Stimulated activated CD4-positive, alpha-beta T cell treated with anti-CD3 and anti-CD28 coated beads, Interleukin-4, amount 100 ng/mL, for 24 hours (primary cell): ENCODE results near the gene KRTCAP3.
"Not testable (repeated sequence)": the region's sequence is repeated elsewhere in the genome, so short reads cannot be mapped to it uniquely, and the experiment has no call there.

ENCODE experiments used
- DNase-seq: peaks from one replicate; pipeline ENCODE4 v3.0.0-alpha.2; 2020

The KRTCAP3 gene, protein sequence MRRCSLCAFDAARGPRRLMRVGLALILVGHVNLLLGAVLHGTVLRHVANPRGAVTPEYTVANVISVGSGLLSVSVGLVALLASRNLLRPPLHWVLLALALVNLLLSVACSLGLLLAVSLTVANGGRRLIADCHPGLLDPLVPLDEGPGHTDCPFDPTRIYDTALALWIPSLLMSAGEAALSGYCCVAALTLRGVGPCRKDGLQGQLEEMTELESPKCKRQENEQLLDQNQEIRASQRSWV

GRCh38 chr2:27441958-27442919, at the start of gene KRTCAP3:
TSS of gene KRTCAP3 (plus strand) at chr2:27442381. CDS start at chr2:27442413, 32 bp downstream.
- DNase-seq: peak; percentile 41

DNA sequence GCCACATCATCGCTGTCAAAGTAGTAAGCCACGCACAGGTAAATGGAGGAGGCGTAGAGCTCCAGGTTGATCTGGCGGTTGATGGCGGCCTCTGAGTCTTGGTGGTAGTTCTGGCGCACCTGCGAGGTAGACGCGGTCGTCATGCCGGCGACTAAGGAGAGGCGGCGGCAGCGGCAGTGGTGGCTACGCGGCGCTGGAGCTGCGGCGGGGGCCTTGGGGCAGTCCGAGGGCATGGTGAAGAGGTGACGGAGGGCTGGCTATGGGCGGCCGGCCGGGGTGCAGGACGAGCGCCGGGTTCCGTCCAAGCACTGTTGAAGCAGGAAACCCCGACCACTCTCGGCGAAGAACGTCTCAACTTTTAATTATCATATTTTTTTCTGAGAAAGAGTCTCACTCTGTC, 49.0 kb upstream of the KRTCAP3 start:
- no peak for DNase-seq

DNA sequence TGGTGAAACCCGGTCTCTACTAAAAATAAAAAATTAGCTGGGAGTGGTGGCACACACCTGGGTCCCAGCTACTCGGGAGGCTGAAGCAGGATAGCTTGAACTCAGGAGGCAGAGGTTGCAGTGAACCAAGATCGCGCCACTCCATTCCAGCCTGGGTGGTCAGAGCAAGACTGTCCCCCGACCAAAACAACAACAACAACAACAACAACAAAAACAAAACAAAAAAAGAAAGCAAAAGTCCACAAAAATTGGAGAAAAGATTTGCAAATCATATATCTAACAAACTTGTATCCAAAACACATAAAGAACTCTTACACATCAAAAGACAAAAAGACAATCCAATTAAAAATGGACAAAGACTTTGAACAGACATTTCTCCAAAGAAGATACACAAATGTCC, 43.2 kb upstream of the KRTCAP3 start:
- DNase-seq: no peak

DNA sequence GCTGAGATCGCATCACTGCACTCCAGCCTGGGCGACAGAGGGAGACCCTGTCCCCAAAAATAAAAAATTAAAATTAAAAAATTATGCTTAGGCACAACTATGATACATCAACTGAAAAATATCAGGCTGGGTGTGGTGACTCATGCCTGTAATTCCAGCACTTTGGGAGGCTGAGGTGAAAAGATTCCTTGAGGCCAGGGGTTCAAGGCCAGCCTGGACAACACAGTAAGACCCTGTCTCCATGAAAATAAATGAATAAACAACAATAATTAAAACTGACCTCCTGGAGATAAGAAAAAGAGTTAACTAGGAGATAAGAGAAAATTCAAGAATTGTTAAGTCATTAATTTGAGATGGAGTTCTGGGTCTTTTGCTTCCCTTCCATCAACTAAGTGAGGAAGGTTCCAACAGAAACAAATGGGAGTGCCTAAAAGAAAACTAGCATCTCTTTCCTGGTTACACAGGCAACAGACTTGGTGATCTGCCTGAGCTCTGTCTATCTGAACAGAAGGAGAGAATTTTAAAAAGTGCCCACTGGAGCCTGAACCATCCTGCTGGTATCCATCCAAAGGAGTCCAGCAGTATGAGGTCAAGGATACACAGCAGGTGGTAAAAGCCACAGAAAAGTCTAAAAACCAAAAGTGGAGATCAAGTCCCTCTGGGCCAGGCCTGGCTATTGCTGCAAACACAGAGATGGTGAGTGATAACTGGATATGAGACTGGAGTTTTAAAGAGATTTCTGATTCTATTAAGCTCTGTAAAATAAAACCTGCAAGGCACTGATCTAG, 41.6 kb upstream of the KRTCAP3 start:
- DNase-seq: no peak

DNA sequence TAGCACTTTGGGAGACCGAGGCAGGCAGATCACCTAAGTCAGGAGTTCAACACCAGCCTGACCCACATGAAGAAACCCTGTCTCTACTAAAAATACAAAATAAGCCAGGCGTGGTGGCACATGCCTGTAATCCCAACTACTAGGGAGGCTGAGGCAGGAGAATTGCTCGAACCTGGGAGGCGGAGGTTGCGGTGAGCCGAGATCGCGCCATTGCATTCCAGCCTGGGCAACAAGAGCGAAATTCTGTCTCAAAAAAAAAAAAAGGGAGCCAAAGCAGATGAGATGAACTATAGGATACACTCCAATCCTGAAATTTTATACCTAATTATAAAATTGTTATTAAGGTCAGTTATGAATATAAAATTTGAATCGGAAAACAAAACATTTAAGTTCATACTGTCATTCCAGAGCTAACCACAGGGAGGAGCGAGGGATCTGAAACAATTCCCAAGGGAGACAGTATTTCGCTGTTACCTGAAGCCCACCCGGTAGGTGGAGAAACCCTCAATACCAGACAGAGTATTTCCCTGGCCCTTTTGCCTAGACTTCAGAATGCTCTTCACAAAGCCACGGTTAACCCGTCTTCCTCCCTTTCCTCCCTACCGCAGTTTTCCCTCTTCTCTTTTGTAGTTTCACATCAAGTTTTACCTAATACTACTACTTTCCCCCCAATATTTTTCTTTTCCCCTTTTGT, 34.2 kb upstream of the KRTCAP3 start:
- no peak for DNase-seq

- DNase-seq: peak; percentile 30
Observed at GRCh38 chr2:27408601-27409320, 33.4 kb upstream of the KRTCAP3 start.

DNA sequence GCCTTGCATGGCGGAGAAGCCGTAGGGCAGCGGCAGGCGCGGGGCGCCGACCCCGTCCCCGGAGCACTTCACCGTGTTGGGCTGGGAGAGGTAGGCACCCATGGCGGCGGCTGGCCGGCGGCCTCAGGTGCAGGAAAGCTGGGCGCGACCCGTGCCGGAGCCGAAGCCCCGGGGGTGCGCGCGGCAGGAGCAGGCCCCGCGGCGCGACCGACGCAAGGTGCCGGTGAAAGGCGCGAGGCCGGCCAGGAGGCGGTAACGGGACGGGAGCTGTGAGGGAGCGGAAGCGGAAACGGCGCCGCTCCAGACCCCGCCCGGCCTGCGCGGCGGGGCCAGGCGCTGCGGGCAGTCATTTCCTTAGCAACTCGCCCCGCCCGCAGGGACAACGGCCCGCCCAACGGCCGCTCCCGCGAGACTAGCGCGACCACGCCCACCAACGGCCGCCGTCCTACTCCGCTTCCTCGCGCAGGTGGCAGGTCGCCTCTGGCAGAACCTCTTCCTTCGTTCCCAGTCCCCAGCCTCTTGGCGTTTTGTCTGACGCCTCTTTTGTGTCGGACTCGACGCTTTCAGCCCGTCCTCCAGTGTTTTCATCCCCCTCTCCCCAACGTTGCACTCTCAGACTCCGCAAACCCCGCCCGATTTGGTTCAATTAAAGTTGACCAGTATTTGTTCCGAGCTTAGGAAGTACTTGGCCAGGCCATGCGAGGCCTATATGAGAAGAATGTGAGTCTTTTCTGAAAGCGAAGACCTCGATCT, 32.7 kb upstream of the KRTCAP3 start, which contains the start of gene PPM1G:
PPM1G (minus strand) TSS at position 271 of the 753 bp plus-strand sequence; CDS start at position 102, 169 bp downstream.
- DNase-seq: peak; percentile 97

DNA sequence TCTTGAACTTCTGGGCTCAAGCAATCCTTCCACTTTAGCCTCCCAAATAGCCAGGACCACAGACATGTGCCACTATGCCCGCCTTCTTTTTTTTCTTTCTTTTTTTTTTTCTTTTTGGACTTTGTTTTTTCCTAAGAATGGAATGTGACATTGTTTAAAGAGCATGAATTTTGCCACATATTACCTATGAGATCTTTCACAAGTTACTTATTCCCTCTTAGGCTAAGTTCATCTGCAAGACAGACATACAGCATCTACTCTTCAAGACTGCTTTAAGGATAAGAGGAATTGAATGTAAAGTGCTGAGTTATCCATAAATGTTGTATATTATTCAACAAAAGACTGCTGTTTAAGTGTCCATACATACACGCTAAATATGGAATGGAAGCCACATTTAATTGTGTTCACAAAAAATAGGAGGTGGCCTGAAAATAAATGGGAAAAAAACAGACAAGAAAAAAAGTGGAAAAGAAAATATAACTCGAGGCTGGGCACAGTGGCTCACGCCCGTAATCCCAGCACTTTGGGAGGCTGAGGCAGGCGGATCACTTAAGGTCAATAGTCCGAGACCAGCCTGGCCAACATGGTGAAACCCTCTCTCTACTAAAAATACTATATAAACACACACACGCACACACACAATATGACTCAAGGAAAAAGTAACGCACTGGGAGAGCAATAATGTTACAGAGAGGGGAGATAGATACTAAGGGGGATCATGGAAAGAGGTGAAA, 29.6 kb upstream of the KRTCAP3 start:
- DNase-seq: no peak

GRCh38 chr2:27416151-27416550, 26.0 kb upstream of the KRTCAP3 start:
- DNase-seq: no peak

GRCh38 chr2:27420996-27421395, 21.2 kb upstream of the KRTCAP3 start:
- no peak for DNase-seq

DNA sequence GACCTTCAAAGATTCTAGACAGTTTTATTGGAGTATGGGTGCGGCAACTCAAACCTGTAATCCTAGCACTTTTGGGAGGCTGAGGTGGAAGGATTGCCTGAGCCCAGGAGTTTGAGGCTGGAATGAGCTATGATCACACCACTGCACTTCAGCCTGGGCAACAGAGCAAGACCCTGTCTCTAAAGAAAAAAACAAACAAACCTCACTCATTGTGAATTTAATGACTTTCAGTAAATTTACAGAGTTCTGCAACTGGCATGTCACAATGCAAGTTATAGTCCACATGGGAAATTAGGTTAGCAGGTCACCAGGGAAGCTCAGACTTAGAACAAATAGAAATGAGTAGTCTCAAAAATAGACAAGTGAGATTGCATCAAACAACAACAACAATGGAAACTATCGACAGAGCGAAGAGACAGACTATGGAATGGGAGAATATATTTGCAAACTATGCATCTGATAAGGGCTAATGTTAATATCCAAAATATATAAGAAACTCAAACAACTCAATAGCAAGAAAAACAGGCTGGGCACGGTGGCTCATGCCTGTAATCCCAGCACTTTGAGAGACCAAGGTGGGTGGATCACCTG, 20.4 kb upstream of the KRTCAP3 start:
- DNase-seq: no peak

GRCh38 chr2:27422958-27423357, 19.2 kb upstream of the KRTCAP3 start:
- DNase-seq: no peak

GRCh38 chr2:27425039-27425438, 17.1 kb upstream of the KRTCAP3 start:
- not testable (repeated sequence) for DNase-seq

GRCh38 chr2:27427863-27428212, 14.3 kb upstream of the KRTCAP3 start:
- no peak for DNase-seq

DNA sequence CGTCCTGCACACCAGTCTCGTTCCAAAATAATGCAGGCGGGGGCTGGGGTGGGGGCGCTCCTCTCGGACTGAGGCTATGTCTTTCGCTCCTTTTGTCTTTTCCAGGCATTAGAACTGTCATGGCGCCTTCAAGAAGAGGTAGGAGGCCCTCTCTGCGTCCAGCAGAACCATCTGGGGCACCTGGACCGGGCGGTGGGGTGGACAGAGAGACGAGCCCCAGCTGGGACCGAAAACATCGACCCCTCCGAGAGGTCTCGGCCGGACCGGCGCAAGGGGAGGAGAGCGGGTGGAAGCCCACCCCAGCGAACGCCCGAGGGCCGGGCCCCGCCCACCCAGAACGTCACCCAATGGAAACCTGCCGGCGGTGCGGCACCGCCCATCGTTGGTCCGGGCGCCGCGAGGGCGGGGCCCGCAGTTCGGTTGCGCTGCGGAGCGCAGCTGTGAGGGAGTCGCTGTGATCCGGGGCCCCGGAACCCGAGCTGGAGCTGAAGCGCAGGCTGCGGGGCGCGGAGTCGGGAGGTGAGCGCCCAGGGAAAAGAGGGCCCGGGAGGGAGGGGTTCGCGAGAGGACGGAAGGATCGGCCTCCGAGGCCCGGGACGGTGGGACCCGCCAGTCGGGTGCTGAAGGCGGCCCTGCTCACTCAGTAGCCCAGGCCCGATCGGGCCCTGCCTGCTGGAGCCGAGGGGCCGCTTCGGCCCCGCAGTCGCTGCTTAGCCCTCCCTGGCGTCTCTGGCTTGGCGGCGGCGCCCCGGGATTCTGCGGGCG, 13.8 kb upstream of the KRTCAP3 start, which contains the start of gene NRBP1:
NRBP1 (plus strand) TSS at position 419 of the 765 bp plus-strand sequence. CDS start 4,643 bp downstream, outside the sequence.
- peak; percentile 93 for DNase-seq

GRCh38 chr2:27428978-27429541, 13.1 kb upstream of the KRTCAP3 start:
- DNase-seq: peak; percentile 70

DNA sequence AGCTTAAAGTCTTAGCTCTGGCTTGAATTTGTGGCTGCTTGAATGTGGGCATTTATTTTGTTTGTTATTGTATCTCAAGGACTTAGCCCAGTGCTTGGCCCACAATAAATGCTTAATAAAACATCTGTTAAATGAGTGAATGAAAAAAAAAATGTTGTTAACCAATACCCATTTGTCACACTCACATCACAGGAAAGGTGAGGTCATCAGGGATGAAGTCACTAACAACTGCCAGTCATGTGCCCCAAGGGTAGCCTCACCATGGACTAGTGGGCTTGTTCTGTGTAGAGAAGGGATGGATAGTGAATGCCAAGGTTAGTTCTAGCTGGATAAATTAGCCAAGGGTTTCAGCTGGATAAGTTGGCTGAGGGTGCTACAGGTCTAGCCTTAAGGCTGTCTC, 10.8 kb upstream of the KRTCAP3 start:
- DNase-seq: peak; percentile 46

DNA sequence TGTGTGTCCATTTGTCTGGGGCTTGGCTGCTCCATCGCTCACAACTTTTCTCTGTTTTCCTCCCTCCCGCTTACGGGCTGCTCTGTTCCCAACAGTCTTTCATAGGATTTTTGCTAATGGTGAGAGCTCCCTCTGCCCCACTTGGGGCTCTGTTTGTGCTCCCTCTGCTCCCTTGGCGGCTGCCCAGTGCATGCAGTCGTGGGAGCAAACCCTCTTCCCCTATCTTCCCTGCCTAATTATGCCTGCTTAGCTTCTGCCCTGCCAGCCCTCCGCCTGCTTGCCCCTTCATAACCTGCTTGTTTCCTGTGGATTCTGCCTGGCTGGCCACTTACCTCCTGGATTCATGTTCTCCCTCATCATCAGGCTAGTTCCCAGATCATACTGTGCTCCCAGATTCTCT, 6.6 kb upstream of the KRTCAP3 start:
- DNase-seq: no peak
